GM18907 (cell line): ENCODE data around the gene UPB1.

Source experiments
- ATAC-seq: cut with Tn5 transposase; IDR thresholded peaks from one replicate; pipeline ENCODE4 v1.9.1; 2021; ENCODE audit warnings: mild to moderate bottlenecking, moderate library complexity; ENCODE audit not compliant: unreplicated experiment

The UPB1 gene

DNA sequence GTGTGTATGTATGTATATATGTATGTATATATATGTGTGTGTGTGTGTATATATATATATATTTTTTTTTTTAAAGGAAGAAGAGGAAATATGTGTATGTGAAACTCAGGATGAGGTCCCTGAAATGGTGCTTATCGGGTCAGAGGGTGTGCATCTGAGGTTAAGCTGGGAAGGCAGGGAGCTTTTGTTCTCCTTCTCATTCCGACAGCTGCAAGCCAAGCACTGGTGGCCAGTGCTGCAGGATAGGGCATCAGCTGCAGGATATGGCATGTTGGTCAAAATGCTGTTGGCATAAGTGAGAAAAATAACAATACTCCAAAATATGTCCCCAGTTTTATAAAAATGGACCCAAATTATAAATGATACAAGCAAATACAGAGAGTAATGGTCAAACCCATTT is 68.1 kb downstream of the UPB1 start:
- no peak for ATAC-seq

DNA sequence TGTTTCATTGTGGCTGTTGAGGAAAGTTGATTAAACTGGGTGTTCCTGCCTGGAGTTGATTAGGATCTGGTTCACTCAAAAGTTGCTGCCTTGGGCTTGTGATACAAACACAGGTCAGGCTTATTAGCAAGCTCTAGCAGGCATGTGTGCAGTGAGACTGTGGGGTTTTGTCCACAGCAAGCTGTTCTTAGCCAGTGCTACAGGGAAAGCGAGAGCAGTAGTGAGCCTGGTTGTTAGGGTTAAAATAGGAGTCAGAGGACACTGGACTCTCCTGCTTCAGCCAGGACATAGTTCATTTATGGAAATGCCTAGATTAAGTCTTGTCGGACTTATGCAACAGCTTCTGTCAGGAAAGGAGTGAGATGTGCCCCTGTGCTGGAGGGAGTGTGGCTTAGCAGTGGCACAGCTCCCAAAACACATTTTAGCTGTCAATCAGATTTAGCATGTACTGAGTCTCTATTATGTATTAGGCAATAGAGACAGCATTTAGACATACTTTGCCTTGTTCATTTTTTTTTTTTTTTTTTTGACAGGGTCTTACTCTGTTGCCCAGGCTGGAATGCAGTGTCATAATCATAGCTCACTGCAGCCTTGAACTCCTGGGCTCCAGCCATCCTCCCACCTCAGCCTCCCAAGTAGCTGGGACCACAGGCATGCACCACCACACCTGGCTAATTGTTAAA is 69.4 kb downstream of the UPB1 start:
- no peak for ATAC-seq

DNA sequence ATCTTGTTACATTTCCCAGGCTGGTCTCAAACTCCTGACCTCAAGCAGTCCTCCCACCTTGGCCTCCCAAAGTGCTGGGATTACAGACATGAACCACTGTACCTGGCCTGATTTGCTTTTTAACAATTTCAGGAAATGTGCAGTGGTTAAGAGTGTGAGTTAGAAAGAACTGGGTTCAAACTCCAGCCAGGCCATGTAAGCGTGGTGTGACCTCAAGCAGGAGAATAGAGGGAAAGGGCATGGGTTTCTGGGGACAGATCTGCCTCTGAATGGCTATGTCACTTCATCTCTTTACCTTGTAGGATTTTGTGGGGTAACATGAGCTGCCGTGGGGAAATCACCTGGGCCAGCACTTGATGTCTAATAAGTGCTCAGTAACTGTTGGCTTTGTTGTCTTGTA is 69.9 kb downstream of the UPB1 start:
- no peak for ATAC-seq

DNA sequence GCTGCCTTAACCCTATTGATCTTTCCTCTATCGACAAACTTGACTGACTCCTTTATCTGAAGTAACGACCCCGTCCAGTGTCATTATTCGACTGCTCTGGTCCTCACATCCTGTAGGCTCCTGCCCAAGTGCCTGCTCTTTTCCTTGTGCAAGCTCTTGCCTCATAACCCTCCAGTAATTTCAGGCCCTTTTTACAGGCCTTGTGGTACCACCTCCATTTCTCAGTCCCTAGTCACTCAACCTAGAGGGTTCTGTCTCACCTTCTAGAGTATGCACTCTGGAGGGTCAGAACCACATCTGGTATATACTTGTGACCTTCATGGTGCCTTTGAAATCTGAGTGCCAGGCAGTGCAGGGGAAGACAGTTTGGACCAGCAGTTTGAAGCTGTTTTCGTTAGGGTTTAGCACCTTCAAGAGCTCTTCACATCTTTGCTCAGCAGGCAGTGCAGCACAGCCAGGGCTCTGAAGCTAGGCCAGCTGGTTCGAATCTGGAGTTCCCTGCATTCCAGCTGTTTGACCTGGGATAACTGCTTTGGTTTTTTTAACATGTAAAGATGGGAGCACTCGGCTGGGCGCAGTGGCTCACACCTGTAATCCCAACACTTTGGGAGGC is 71.9 kb downstream of the UPB1 start:
- no peak for ATAC-seq

DNA sequence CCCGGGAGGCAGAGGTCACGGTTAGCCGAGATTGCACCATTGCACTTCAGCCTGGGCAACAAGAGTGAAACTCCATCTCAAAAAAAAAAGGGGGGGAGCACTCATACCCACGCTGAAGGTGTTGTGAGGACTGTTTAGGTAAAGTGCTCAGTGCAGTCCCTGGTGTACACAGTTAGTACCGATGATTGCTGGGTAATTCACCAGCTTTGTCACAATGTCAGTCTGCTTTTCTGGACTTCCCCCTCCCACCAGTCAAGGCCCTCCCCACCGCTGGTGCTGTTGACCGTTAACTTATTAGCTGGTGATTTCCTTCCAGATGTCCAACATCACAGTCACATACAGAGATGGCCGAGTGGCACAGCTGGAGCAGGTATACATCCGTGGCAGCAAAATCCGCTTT is 72.5 kb downstream of the UPB1 start:
- ATAC-seq, result no peak

DNA sequence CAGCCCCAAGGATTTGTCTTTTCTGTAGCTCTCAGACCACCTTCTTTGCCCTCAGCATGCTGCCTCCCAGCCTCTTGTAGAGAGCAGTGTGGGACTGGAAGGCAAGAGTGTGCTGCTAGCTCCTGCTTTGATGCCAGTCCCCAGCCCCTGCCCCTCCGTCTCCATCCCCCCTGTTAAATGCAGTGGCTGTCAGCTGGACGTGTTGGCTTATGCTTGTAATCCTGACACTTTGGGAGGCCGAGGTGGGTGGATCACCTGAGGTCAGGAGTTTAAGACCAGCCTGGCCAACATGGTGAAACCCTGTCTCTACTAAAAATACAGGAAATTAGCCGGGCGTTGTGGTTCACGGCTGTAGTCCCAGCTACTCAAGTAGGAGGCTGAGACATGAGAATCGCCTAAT is 76.1 kb downstream of the UPB1 start:
- no peak for ATAC-seq

DNA sequence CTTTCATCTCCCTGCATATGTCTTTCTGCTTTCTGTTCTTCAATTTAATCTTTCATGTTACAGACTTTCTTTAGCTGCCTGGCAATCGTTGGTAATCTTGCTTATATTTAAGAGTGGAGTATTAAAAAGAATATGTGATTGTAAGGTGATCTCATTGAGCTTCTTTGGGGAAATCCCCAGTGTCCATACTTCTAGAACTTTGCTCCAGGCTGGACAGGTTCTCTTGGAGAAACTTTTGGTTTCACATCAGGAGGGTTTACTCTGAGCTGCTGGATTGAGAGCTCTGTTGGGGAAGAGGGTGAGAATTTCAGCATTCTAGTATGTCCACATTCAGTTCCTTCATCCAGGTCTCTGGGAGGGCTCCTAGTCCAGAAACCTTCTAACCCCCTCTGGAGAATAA is 81.6 kb downstream of the UPB1 start:
- no peak for ATAC-seq
